Measurements from ENCODE around the gene LHFPL6. TPM values are rescaled to one million over a fixed set of nuclear protein-coding genes. Genes with fewer than 3 reads are reported as not detected.

Gene LHFPL6
- total RNA-seq: 19.3 and 26.6 TPM in 2 replicates

DNA sequence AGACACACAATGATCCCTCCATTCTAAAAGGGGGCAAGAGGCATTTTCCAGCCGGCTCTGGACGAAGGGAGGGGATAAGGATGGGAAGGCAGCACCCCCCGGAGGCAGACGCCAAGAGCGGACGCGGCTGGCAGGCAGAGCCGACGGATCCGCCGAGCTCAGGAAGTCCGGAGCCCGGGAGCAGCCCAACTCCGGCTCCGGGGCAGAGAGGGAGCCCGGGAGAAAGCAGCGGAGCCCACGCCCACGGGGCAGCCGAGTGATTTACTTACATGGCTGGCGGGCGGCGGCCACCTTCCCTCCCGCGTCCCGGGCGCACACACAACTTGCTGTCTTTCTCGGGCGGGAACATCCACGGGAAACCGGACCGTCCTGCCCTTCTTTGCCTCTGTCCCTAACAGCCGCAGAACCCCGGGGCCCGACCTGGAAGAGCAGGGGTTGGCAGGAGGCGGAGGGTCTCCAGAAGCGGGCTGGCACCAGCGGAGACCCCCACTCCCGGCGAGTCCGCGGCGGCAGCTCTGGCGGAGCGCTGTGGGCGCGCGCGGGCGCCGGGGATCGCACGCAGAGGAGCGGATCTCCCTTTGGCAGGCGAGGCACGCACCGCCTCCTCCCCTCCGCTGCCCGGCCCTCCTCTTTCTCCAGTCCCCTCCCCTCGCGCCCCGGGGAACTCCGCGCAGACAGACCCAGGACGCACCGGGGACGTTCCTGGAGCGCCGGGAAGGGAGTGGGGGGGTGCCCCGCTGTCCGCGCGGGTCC is at the start of gene LHFPL6:
LHFPL6 (minus strand) TSS at position 580 of the 753 bp plus-strand sequence.

Other genes with a start within 250 kb of the LHFPL6 start
- gene COG6, start 52.5 kb upstream of the LHFPL6 start, total RNA-seq: 17.3 and 19.8 TPM in 2 replicates